Colonic mucosa (tissue), 4 donors: Measurements from ENCODE around the gene PARD6G. TPM values are rescaled to one million over a fixed set of nuclear protein-coding genes. Genes with fewer than 3 reads are reported as not detected.
A peak's percentile ranks its signal among the peaks of the same experiment; 100 is the strongest.

Experiments
- DNase-seq: peaks from one replicate; pipeline ENCODE4 v3.0.0-alpha.2; 2020
- H3K27ac ChIP-seq: fragments of 200-600 bp; one replicate; pipeline ENCODE4 v1.8.0; 2021
- H3K27me3 ChIP-seq: fragments of 200-600 bp; one replicate; pipeline ENCODE4 v1.8.0; 2021
- H3K36me3 ChIP-seq: fragments of 200-600 bp; one replicate; pipeline ENCODE4 v1.8.0; 2021
- H3K4me1 ChIP-seq: fragments of 200-600 bp; one replicate; pipeline ENCODE4 v1.8.0; 2021; ENCODE audit warnings: mild to moderate bottlenecking
- H3K4me3 ChIP-seq: fragments of 200-600 bp; one replicate; pipeline ENCODE4 v1.8.0; 2021
- H3K9ac ChIP-seq, 2 donors: one replicate each; pipeline ENCODE4 v1.7.0; 2013; ENCODE audit warnings: control low read depth in 2 of 2, low read depth in 2 of 2, low read length in 2 of 2
- H3K9me3 ChIP-seq: fragments of 200-600 bp; one replicate; pipeline ENCODE4 v1.8.0; 2021
- CTCF ChIP-seq: fragments of 200-600 bp; IDR thresholded peaks from one replicate; pipeline ENCODE4 v1.8.0; 2022; ENCODE audit warnings: antibody characterized with exemption, mild to moderate bottlenecking
- intact Hi-C: fragments of 100-400 bp; cut with DNase I; formaldehyde crosslinking; loops from one replicate; pipeline ENCODE4 v1.14.1; 2022
- total RNA-seq, 2 donors: library from RNA; stranded (reverse); fragmentation: NEBNext Ultra II Directional in 1 of 2; extraction: Animal tissue kit (Norgen Biotek cat#: 25700) in 1 of 2; gene quantifications; one replicate each; pipeline ENCODE4 v1.2.1, GENCODE V29; 2021
- donor health status: healthy.
- donor health status: DM: no; HTN: no; CAD: no.
- donor health status: DM: no; HTN: no; CAD: no.

Gene PARD6G
- total RNA-seq, 2 donors from 2014 or later: 1.0 to 1.2 TPM

GRCh38 chr18:80218341-80219227 is 28.7 kb downstream of the PARD6G start:
- no peaks in the 10 kb centered on the region for H3K36me3 ChIP-seq
- no peak overlapping the region for H3K4me3 ChIP-seq
- H3K27me3 ChIP-seq: no peaks in the 10 kb centered on the region
- H3K4me1 ChIP-seq: no peaks in the 10 kb centered on the region
- no peak for TF ChIP-seq CTCF
- no peak overlapping the region for H3K9ac ChIP-seq
- intact Hi-C loops: no loop called here
- H3K9me3 ChIP-seq: no peaks in the 10 kb centered on the region
- DNase-seq: no peak
- no peak overlapping the region for H3K27ac ChIP-seq

GRCh38 chr18:80213182-80213581 is 34.1 kb downstream of the PARD6G start:
- DNase-seq: no peak
- H3K36me3 ChIP-seq: no peaks in the 10 kb centered on the region
- no peak overlapping the region for H3K4me3 ChIP-seq
- H3K9ac ChIP-seq: no peak overlapping the region
- intact Hi-C loops: no loop called here
- no peaks in the 10 kb centered on the region for H3K27me3 ChIP-seq
- no peaks in the 10 kb centered on the region for H3K9me3 ChIP-seq
- no peak overlapping the region for H3K27ac ChIP-seq
- H3K4me1 ChIP-seq: no peaks in the 10 kb centered on the region
- TF ChIP-seq CTCF: no peak

- peak; percentile 11 for DNase-seq
- no peaks in the 10 kb centered on the region for H3K9me3 ChIP-seq
- no peak overlapping the region for H3K27ac ChIP-seq
These were observed 36.8 kb downstream of the PARD6G start for GRCh38 chr18:80210312-80211083.

GRCh38 chr18:80208620-80209019 is 38.7 kb downstream of the PARD6G start:
- Histone ChIP-seq H3K36me3 (no peaks in the 10 kb centered on the region), H3K4me3 (no peak overlapping the region), H3K9me3 (no peaks in the 10 kb centered on the region), H3K4me1 (no peaks in the 10 kb centered on the region), H3K9ac (no peak overlapping the region), H3K27me3 (no peaks in the 10 kb centered on the region), H3K27ac (no peak overlapping the region)
- DNase-seq: no peak
- no peak for TF ChIP-seq CTCF
- intact Hi-C loops: no loop called here

More at GRCh38 chr18:80210312-80211083, 36.8 kb downstream of the PARD6G start:
- no peak overlapping the region for H3K9ac ChIP-seq
- no peak for TF ChIP-seq CTCF
- no peaks in the 10 kb centered on the region for H3K27me3 ChIP-seq
- intact Hi-C loops: no loop called here
- H3K4me1 ChIP-seq: no peaks in the 10 kb centered on the region
- H3K36me3 ChIP-seq: no peaks in the 10 kb centered on the region
- H3K4me3 ChIP-seq: no peak overlapping the region

- intact Hi-C loops: no loop called here
- Histone ChIP-seq H3K9me3 (no peaks in the 10 kb centered on the region), H3K4me1 (no peaks in the 10 kb centered on the region), H3K27ac (no peak overlapping the region), H3K27me3 (no peaks in the 10 kb centered on the region), H3K9ac (no peak overlapping the region), H3K4me3 (no peak overlapping the region), H3K36me3 (no peaks in the 10 kb centered on the region)
- DNase-seq: peak; percentile 6
- TF ChIP-seq CTCF: no peak
These were observed 42.0 kb downstream of the PARD6G start for GRCh38 chr18:80205294-80205693.
